ENCODE data around the gene AFF1. TPM values are rescaled to one million over a fixed set of nuclear protein-coding genes. Genes with fewer than 3 reads are reported as not detected.

AFF1 gene
- total RNA-seq, 4 donors from 2014 or later: 26.7 to 200 (median 92.5) TPM

GRCh38 chr4:86973668-86974067 lies 38.9 kb downstream of the AFF1 start:
- H3K4me3 ChIP-seq: no peak overlapping the region
- no peak for DNase-seq
- intact Hi-C loops (cut with DNase I; ENCODE audit: low total_unique reads): no loop called here
- no peak overlapping the region for H3K27ac ChIP-seq
- no peaks in the 10 kb centered on the region for H3K9me3 ChIP-seq
- H3K4me1 ChIP-seq: no peaks in the 10 kb centered on the region
- TF ChIP-seq POLR2A (IDR thresholded peaks at IDR 0.05) (no peak), CTCF (IDR thresholded peaks at IDR 0.05) (no peak)
- H3K36me3 ChIP-seq: no peaks in the 10 kb centered on the region
- H3K27me3 ChIP-seq: no peaks in the 10 kb centered on the region

GRCh38 chr4:86974551-86974994 lies 39.8 kb downstream of the AFF1 start:
- no peak overlapping the region for H3K4me3 ChIP-seq
- no peaks in the 10 kb centered on the region for H3K9me3 ChIP-seq
- H3K27me3 ChIP-seq: no peaks in the 10 kb centered on the region
- DNase-seq: no peak
- no peaks in the 10 kb centered on the region for H3K4me1 ChIP-seq
- no peaks in the 10 kb centered on the region for H3K36me3 ChIP-seq
- H3K27ac ChIP-seq: no peak overlapping the region
- TF ChIP-seq CTCF (IDR thresholded peaks at IDR 0.05) (no peak), POLR2A (IDR thresholded peaks at IDR 0.05) (no peak)
- intact Hi-C loops (cut with DNase I; ENCODE audit: low total_unique reads): no loop called here

GRCh38 chr4:86975927-86976326 lies 41.1 kb downstream of the AFF1 start:
- TF ChIP-seq CTCF (IDR thresholded peaks at IDR 0.05) (no peak), POLR2A (IDR thresholded peaks at IDR 0.05) (no peak)
- intact Hi-C loops (cut with DNase I; ENCODE audit: low total_unique reads): no loop called here
- no peaks in the 10 kb centered on the region for H3K27me3 ChIP-seq
- H3K9me3 ChIP-seq: no peaks in the 10 kb centered on the region
- H3K27ac ChIP-seq: no peak overlapping the region
- no peak overlapping the region for H3K4me3 ChIP-seq
- no peaks in the 10 kb centered on the region for H3K4me1 ChIP-seq
- no peaks in the 10 kb centered on the region for H3K36me3 ChIP-seq
- no peak for DNase-seq

- TF ChIP-seq POLR2A (IDR thresholded peaks at IDR 0.05): no peak
- TF ChIP-seq CTCF (IDR thresholded peaks at IDR 0.05): no peak
- DNase-seq: no peak
- Histone ChIP-seq H3K4me3 (no peak overlapping the region), H3K4me1 (no peaks in the 10 kb centered on the region), H3K27me3 (no peaks in the 10 kb centered on the region), H3K27ac (no peak overlapping the region), H3K36me3 (no peaks in the 10 kb centered on the region), H3K9me3 (no peaks in the 10 kb centered on the region)
- intact Hi-C loops (cut with DNase I; ENCODE audit: low total_unique reads): no loop called here
These were observed 42.1 kb downstream of the AFF1 start for GRCh38 chr4:86976801-86977485.

- Histone ChIP-seq H3K4me1 (no peaks in the 10 kb centered on the region), H3K36me3 (no peaks in the 10 kb centered on the region), H3K4me3 (no peak overlapping the region), H3K27me3 (no peaks in the 10 kb centered on the region), H3K9me3 (no peaks in the 10 kb centered on the region), H3K27ac (no peak overlapping the region)
- no peak for DNase-seq
- intact Hi-C loops (cut with DNase I; ENCODE audit: low total_unique reads): no loop called here
- TF ChIP-seq POLR2A (IDR thresholded peaks at IDR 0.05) (no peak), CTCF (IDR thresholded peaks at IDR 0.05) (no peak)
These were observed 42.9 kb downstream of the AFF1 start for GRCh38 chr4:86977621-86978184.

Data from uterus (tissue), 4 donors.